ENCODE results near the gene CCDC28B.

The CCDC28B gene

DNA sequence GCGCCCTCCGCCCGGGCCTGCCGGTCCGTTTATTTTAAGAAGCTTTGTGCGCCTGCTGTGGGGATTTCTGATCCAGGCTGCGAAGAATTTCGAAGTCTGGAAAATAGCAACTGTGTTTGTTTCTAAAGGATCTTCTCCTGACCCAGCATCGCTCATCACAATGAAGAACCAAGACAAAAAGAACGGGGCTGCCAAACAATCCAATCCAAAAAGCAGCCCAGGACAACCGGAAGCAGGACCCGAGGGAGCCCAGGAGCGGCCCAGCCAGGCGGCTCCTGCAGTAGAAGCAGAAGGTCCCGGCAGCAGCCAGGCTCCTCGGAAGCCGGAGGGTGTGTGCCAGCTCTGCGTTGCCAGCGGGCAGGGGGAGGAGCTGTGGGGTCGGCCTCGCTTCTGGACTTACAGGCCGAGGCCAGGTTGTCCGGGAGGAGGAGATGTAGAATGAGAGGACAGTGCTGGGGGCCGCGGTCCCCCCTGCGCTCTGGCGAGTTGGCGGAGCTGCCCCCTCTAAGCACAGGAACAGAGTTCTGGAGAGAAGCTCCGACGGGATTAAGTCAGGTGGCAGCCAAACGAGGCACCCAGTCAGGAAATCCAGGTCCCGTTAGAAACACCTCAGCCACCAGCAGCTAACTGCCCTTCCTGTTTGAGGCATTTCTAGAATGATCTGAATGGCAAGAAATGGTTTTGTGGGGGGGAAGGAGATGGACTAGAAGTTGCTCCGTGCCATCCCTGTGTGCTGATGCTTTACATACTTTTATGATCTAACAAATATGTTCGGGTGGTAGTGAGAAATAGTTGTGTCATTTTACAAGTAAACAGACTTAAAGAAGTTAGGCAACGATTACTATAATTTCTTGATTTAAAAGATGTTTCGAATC lies 20.0 kb upstream of the CCDC28B start:
- H3K27ac ChIP-seq (ENCODE audit: low read length) = peak overlapping the region; percentile 52
- no peaks in the 10 kb centered on the region for H3K9me3 ChIP-seq (ENCODE audit: control insufficient read depth, low read depth, low read length)
- peak overlapping the region; percentile 88 for H3K9ac ChIP-seq (ENCODE audit: low read length)
- no peaks in the 10 kb centered on the region for H3K27me3 ChIP-seq (ENCODE audit: control insufficient read depth, insufficient read depth, low read length)
- H3K4me1 ChIP-seq (ENCODE audit: control insufficient read depth, low read depth, low read length) = peaks cover 15% of the 10 kb centered on the region
- peaks cover 34% of the 10 kb centered on the region for H3K36me3 ChIP-seq (ENCODE audit: control insufficient read depth, low read depth, low read length)
- peak overlapping the region; percentile 93 for H3K4me3 ChIP-seq (ENCODE audit: low read length)

DNA sequence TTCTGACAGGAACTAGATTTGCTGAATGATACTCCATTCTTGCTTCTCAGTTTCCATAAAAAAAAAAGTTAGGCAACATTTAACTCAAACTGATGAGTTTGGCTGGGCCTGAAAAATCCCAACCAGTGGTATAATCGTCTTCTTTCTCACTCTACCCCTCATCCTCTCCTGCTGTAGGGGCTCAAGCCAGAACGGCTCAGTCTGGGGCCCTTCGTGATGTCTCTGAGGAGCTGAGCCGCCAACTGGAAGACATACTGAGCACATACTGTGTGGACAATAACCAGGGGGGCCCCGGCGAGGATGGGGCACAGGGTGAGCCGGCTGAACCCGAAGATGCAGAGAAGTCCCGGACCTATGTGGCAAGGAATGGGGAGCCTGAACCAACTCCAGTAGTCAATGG lies 19.3 kb upstream of the CCDC28B start:
- H3K36me3 ChIP-seq (ENCODE audit: control insufficient read depth, low read depth, low read length) = peaks cover 35% of the 10 kb centered on the region
- H3K9me3 ChIP-seq (ENCODE audit: control insufficient read depth, low read depth, low read length) = no peaks in the 10 kb centered on the region
- peak overlapping the region; percentile 93 for H3K4me3 ChIP-seq (ENCODE audit: low read length)
- no peaks in the 10 kb centered on the region for H3K27me3 ChIP-seq (ENCODE audit: control insufficient read depth, insufficient read depth, low read length)
- no peak overlapping the region for H3K27ac ChIP-seq (ENCODE audit: low read length)
- no peak overlapping the region for H3K9ac ChIP-seq (ENCODE audit: low read length)
- peaks cover 15% of the 10 kb centered on the region for H3K4me1 ChIP-seq (ENCODE audit: control insufficient read depth, low read depth, low read length)

DNA sequence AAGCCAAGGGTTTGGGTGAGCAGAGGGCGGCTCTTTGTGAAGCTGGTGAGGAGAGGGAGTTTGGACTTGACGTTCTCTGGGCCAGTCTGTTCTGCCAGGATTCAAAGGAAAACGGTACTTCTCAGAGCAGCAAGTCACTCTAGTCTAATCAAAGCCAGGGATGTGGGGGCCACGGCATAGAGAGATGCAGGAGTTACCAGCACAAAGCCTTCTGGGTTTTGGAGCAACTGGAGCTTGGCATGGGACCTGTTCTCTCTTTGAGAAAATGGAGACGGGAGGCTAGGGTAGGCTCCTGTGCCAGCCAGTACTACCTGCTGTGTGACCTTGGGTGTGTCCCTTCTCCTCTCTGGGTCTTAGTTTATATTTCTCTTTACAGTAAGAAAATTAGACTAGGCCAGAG lies 18.8 kb upstream of the CCDC28B start:
- Histone ChIP-seq H3K36me3 (ENCODE audit: control insufficient read depth, low read depth, low read length) (peaks cover 40% of the 10 kb centered on the region), H3K27ac (ENCODE audit: low read length) (no peak overlapping the region), H3K9me3 (ENCODE audit: control insufficient read depth, low read depth, low read length) (no peaks in the 10 kb centered on the region), H3K27me3 (ENCODE audit: control insufficient read depth, insufficient read depth, low read length) (no peaks in the 10 kb centered on the region), H3K9ac (ENCODE audit: low read length) (no peak overlapping the region), H3K4me1 (ENCODE audit: control insufficient read depth, low read depth, low read length) (peaks cover 15% of the 10 kb centered on the region), H3K4me3 (ENCODE audit: low read length) (no peak overlapping the region)

- peaks cover 43% of the 10 kb centered on the region for H3K36me3 ChIP-seq (ENCODE audit: control insufficient read depth, low read depth, low read length)
- H3K4me1 ChIP-seq (ENCODE audit: control insufficient read depth, low read depth, low read length) = peaks cover 15% of the 10 kb centered on the region
- H3K27ac ChIP-seq (ENCODE audit: low read length) = no peak overlapping the region
- H3K9ac ChIP-seq (ENCODE audit: low read length) = no peak overlapping the region
- no peaks in the 10 kb centered on the region for H3K27me3 ChIP-seq (ENCODE audit: control insufficient read depth, insufficient read depth, low read length)
- H3K9me3 ChIP-seq (ENCODE audit: control insufficient read depth, low read depth, low read length) = no peaks in the 10 kb centered on the region
- H3K4me3 ChIP-seq (ENCODE audit: low read length) = no peak overlapping the region
These were observed 18.3 kb upstream of the CCDC28B start for GRCh38 chr1:32182060-32182459.

- no peaks in the 10 kb centered on the region for H3K9me3 ChIP-seq (ENCODE audit: control insufficient read depth, low read depth, low read length)
- no peak overlapping the region for H3K9ac ChIP-seq (ENCODE audit: low read length)
- peaks cover 68% of the 10 kb centered on the region for H3K36me3 ChIP-seq (ENCODE audit: control insufficient read depth, low read depth, low read length)
- no peaks in the 10 kb centered on the region for H3K27me3 ChIP-seq (ENCODE audit: control insufficient read depth, insufficient read depth, low read length)
- H3K4me1 ChIP-seq (ENCODE audit: control insufficient read depth, low read depth, low read length) = peaks cover 7% of the 10 kb centered on the region
- no peak overlapping the region for H3K4me3 ChIP-seq (ENCODE audit: low read length)
- no peak overlapping the region for H3K27ac ChIP-seq (ENCODE audit: low read length)
These were observed 15.7 kb upstream of the CCDC28B start for GRCh38 chr1:32184650-32185049.

DNA sequence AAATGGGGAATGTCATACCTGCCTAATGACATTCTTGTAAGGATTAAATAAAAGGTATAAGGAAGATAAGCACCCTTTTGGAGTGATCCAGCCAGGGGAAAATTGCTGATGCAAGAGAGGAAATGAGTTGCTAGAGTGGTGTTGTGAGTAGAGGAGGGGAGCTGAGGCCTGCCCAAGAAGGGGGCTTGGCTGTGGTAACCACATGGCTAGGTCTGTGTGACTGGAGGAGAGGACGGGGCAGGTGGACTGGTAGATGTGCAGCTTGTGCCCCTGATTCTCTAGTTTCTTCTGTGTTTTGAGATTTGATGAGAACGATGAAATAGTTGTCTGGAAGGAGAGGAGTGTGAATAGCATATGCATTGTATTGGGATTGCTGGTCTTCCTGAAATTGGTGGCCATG lies 14.3 kb upstream of the CCDC28B start:
- H3K36me3 ChIP-seq (ENCODE audit: control insufficient read depth, low read depth, low read length) = peaks cover 79% of the 10 kb centered on the region
- no peaks in the 10 kb centered on the region for H3K9me3 ChIP-seq (ENCODE audit: control insufficient read depth, low read depth, low read length)
- peaks cover 1% of the 10 kb centered on the region for H3K4me1 ChIP-seq (ENCODE audit: control insufficient read depth, low read depth, low read length)
- H3K4me3 ChIP-seq (ENCODE audit: low read length) = no peak overlapping the region
- H3K27me3 ChIP-seq (ENCODE audit: control insufficient read depth, insufficient read depth, low read length) = no peaks in the 10 kb centered on the region
- H3K27ac ChIP-seq (ENCODE audit: low read length) = no peak overlapping the region
- H3K9ac ChIP-seq (ENCODE audit: low read length) = no peak overlapping the region

- no peaks in the 10 kb centered on the region for H3K9me3 ChIP-seq (ENCODE audit: control insufficient read depth, low read depth, low read length)
- no peaks in the 10 kb centered on the region for H3K27me3 ChIP-seq (ENCODE audit: control insufficient read depth, insufficient read depth, low read length)
- peaks cover 79% of the 10 kb centered on the region for H3K36me3 ChIP-seq (ENCODE audit: control insufficient read depth, low read depth, low read length)
- no peak overlapping the region for H3K27ac ChIP-seq (ENCODE audit: low read length)
- H3K4me1 ChIP-seq (ENCODE audit: control insufficient read depth, low read depth, low read length) = no peaks in the 10 kb centered on the region
- H3K9ac ChIP-seq (ENCODE audit: low read length) = no peak overlapping the region
- H3K4me3 ChIP-seq (ENCODE audit: low read length) = no peak overlapping the region
These were observed 13.9 kb upstream of the CCDC28B start for GRCh38 chr1:32186491-32186890.

DNA sequence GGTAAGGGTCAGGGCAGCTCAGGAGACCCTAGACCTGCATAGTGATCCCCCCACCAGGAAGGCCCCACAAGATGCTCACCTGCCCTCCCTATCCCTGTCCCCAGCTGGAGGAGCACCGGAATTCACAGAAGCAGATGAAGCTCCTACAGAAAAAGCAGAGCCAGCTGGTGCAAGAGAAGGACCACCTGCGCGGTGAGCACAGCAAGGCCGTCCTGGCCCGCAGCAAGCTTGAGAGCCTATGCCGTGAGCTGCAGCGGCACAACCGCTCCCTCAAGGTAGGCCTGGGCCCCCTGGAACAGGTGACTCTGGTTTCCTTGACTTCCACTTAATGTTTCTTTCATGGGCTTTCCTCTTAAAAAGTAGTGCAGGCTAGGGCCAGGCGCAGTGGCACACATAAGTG lies 12.5 kb upstream of the CCDC28B start:
- Histone ChIP-seq H3K9ac (ENCODE audit: low read length) (no peak overlapping the region), H3K4me3 (ENCODE audit: low read length) (no peak overlapping the region), H3K9me3 (ENCODE audit: control insufficient read depth, low read depth, low read length) (no peaks in the 10 kb centered on the region), H3K27ac (ENCODE audit: low read length) (no peak overlapping the region), H3K4me1 (ENCODE audit: control insufficient read depth, low read depth, low read length) (no peaks in the 10 kb centered on the region), H3K36me3 (ENCODE audit: control insufficient read depth, low read depth, low read length) (peaks cover 81% of the 10 kb centered on the region), H3K27me3 (ENCODE audit: control insufficient read depth, insufficient read depth, low read length) (no peaks in the 10 kb centered on the region)

- Histone ChIP-seq H3K36me3 (ENCODE audit: control insufficient read depth, low read depth, low read length) (peaks cover 98% of the 10 kb centered on the region), H3K4me1 (ENCODE audit: control insufficient read depth, low read depth, low read length) (no peaks in the 10 kb centered on the region), H3K9ac (ENCODE audit: low read length) (no peak overlapping the region)
These were observed 8.0 kb upstream of the CCDC28B start for GRCh38 chr1:32192220-32192948.

DNA sequence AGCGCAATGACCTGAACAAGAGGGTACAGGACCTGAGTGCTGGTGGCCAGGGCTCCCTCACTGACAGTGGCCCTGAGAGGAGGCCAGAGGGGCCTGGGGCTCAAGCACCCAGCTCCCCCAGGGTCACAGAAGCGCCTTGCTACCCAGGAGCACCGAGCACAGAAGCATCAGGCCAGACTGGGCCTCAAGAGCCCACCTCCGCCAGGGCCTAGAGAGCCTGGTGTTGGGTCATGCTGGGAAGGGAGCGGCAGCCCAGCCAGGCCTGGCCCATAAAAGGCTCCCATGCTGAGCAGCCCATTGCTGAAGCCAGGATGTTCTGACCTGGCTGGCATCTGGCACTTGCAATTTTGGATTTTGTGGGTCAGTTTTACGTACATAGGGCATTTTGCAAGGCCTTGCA lies 5.4 kb upstream of the CCDC28B start:
- Histone ChIP-seq H3K36me3 (ENCODE audit: control insufficient read depth, low read depth, low read length) (peaks cover 82% of the 10 kb centered on the region), H3K27ac (ENCODE audit: low read length) (no peak overlapping the region)

More at GRCh38 chr1:32192220-32192948, 8.0 kb upstream of the CCDC28B start:
- no peak overlapping the region for H3K27ac ChIP-seq (ENCODE audit: low read length)
- H3K9me3 ChIP-seq (ENCODE audit: control insufficient read depth, low read depth, low read length) = no peaks in the 10 kb centered on the region
- no peaks in the 10 kb centered on the region for H3K27me3 ChIP-seq (ENCODE audit: control insufficient read depth, insufficient read depth, low read length)
- H3K4me3 ChIP-seq (ENCODE audit: low read length) = no peak overlapping the region

GRCh38 chr1:32195531-32195930 lies 4.9 kb upstream of the CCDC28B start:
- H3K4me1 ChIP-seq (ENCODE audit: control insufficient read depth, low read depth, low read length) = peaks cover 16% of the 10 kb centered on the region
- no peak overlapping the region for H3K9ac ChIP-seq (ENCODE audit: low read length)
- no peaks in the 10 kb centered on the region for H3K27me3 ChIP-seq (ENCODE audit: control insufficient read depth, insufficient read depth, low read length)
- H3K4me3 ChIP-seq (ENCODE audit: low read length) = no peak overlapping the region
- peaks cover 76% of the 10 kb centered on the region for H3K36me3 ChIP-seq (ENCODE audit: control insufficient read depth, low read depth, low read length)
- no peak overlapping the region for H3K27ac ChIP-seq (ENCODE audit: low read length)
- no peaks in the 10 kb centered on the region for H3K9me3 ChIP-seq (ENCODE audit: control insufficient read depth, low read depth, low read length)

More for the DNA sequence above, 5.4 kb upstream of the CCDC28B start:
- Histone ChIP-seq H3K9ac (ENCODE audit: low read length) (no peak overlapping the region), H3K4me1 (ENCODE audit: control insufficient read depth, low read depth, low read length) (peaks cover 13% of the 10 kb centered on the region), H3K27me3 (ENCODE audit: control insufficient read depth, insufficient read depth, low read length) (no peaks in the 10 kb centered on the region), H3K9me3 (ENCODE audit: control insufficient read depth, low read depth, low read length) (no peaks in the 10 kb centered on the region), H3K4me3 (ENCODE audit: low read length) (no peak overlapping the region)

All from iPS-18a (cell line).